GM21576 (cell line): ENCODE data around the gene ONECUT3.
A peak's percentile ranks its signal among the peaks of the same experiment; 100 is the strongest.
"Not testable (repeated sequence)": the region's sequence is repeated elsewhere in the genome, so short reads cannot be mapped to it uniquely, and the experiment has no call there.

ENCODE experiments used
- ATAC-seq: cut with Tn5 transposase; IDR thresholded peaks from one replicate; pipeline ENCODE4 v1.9.1; 2021; ENCODE audit warnings: mild to moderate bottlenecking, moderate library complexity; ENCODE audit not compliant: unreplicated experiment

Gene ONECUT3

DNA sequence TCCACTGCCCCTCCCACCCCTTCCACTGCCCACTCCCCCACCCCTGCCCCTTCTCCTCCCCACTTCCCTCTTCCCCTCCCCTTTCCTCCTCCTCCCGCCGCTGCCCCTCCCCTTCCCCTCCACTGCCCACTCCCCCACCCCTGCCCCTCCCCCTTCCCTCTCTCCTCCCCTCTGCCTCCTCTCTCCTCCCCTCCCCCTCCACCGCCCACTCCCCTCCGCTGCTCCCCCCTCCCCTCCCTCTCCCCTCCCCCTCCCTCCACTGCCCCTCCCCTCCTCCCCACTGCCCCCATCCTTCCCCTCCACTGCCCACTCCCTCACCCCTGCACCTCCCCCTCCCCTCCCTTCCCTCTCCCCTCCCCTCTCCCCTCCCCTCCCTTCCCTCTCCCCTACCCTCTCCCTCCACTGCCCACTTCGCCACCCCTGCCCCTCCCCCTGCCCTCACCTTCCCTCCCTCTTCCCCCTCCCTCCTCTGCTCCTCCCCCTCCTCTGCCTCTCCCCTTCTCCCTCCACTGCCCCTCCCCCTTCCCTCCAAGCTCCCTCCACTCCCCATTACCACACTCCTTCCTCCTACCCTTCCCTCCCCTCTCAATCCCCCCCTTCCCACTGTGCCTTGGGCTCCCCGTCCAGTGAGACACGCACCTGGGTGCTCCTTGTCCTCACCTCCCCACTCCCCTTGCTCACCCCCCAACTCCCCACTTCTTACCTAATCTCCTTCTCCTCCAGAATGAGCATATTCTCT, 36.9 kb downstream of the ONECUT3 start:
- ATAC-seq: no peak

DNA sequence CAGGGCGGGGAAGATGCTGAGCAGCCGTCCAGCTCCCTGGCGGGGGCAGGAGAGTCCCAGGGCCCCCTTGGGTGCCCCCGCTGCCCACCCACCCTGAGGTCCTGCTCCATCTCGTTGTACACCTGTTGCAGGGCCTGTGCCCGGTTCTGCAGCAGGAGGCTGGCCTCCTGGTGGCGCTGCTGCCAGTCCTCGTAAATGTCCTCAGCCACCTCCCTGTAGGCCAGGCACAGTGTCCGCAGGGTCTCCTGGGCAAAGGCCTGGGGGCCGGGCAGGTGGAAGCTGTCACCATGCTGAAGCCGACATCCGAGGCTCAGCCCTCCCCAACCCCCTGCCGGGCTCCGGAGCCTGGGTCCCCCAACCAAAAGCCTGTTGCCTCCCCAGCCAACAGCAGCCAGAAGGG, 38.6 kb downstream of the ONECUT3 start:
- ATAC-seq: no peak

DNA sequence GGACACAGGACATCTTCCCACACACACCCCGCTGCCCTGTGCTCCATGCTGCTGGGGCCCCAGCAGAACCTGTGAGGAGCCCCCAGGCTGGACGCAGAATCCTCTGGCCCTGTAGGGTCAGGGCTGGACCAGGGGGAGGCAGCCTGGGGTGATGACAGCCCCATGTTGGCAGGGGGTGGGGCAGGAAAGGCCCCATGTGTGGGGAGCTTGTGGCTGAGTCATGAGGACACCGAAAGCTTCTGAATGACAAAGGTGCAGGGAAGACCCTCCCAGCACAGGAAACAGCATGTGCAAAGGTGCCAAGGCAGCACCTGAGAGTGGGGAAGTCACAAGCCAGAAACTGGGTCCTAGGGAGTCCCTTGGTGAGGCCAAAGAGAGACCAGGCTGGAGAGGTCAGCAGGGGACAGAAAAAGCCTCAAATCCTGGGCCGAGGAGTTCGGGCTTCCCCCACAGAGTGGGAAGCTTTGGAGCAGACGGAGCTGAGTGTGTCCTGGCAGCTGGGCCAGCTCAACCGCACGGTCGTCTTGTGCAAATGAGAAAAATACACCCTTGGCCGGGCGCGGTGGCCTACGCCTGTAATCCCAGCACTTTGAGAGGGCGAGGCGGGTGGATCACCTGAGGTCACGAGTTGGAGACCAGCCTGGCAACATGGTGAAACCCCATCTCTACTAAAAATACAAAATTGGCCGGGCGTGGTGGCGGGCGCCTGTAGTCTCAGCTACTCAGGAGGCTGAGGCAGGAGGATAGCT, 41.3 kb downstream of the ONECUT3 start:
- ATAC-seq: no peak

DNA sequence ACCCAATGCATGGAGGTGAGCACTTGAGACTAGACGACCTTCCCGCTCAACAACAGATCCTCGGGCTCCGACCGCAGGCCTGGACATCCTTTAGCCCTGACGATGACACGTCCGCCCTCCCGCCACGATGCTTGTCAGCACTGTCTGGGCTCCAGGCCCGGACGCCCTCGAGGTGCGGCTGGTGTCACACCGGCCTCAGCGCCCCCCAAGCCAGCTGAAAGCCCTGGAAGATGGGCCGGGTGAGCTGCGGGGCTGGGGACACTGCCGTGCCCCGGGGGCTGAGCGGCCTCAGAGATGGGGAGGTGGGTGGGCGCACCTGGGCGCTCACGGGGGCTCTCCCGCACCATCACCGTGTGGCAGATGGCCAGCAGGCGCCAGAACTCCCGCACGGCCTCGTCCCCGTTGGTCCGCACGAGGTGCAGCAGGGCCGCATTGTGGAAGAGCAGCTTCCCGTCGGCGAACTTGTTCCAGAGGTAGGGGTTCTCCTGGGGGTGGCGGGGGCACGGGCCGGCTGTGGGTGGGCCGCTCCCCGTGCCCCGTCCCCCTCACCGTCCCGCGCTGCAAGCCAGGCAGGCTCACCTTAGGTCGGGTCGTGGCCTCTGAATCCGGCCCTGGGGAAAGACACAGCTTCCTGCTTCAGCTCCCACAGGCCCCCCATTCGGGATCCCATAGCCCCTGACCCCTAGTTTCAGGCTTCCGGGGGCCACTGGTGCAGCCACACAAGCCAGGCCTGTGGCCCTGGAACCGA, 43.3 kb downstream of the ONECUT3 start:
- no peak for ATAC-seq

GRCh38 chr19:1797313-1797712, 44.0 kb downstream of the ONECUT3 start:
- ATAC-seq: not testable (repeated sequence)

- ATAC-seq: no peak
These were observed 46.5 kb downstream of the ONECUT3 start for GRCh38 chr19:1799695-1800342.

- ATAC-seq: no peak
These were observed 51.6 kb downstream of the ONECUT3 start for GRCh38 chr19:1804858-1805257.

GRCh38 chr19:1805401-1806183, 52.3 kb downstream of the ONECUT3 start:
- no peak for ATAC-seq

GRCh38 chr19:1806184-1807029, 53.1 kb downstream of the ONECUT3 start:
- ATAC-seq: no peak

DNA sequence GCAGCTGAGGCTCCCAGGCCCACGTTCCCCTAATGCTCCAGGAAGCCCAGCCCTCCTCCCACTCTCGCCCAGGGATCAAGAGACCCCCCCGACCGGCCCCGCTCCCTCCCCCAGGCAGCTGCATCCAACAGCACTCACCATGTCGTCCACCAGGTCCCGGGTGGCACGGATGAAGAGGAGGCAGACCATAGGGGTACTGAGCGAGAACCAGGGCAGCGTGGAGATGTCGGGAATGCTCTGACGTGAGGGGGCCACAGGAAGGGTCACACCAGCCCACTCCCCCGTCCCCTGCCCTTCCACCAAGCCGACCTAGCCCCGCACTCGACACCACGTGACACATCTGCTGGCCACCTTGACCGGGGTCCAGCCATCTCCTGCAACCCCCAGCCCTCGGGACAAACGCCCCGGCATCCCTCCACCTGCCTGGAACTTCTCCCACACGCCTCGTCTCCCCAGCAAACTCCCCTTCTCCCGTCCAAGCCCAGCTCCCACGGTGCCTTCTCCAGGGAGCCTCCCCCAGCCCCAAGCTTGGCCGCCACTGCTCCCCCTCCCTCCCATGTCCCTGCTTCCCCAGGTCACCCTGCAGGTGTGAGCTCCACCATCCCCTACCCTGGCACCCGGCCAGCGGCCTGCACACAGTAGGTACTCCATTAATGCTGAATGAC, 53.9 kb downstream of the ONECUT3 start:
- no peak for ATAC-seq

- ATAC-seq: no peak
These were observed 54.5 kb downstream of the ONECUT3 start for GRCh38 chr19:1807695-1808394.

DNA sequence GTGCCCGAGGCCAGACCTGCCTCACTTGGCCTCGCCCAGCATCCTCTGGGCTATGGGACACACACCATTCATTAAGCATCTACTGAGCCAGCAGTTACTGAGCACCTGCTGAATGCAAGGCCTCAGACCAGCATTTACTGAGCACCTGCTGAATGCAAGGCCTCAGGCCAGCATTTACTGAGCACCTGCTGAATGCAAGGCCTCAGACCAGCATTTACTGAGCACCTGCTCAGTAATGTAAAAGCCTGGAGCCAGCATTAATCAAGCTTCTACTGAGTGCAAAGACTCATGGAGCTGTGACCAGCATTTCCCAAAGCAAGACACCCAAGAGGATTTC, 55.1 kb downstream of the ONECUT3 start:
- no peak for ATAC-seq

GRCh38 chr19:1809678-1810077, 56.4 kb downstream of the ONECUT3 start:
- ATAC-seq: no peak

- ATAC-seq: no peak
These were observed 57.3 kb downstream of the ONECUT3 start for GRCh38 chr19:1810439-1811160.

- ATAC-seq: no peak
These were observed 58.2 kb downstream of the ONECUT3 start for GRCh38 chr19:1811472-1811894.

GRCh38 chr19:1811942-1812425, 58.7 kb downstream of the ONECUT3 start, which contains the start of gene ATP8B3:
TSS of gene ATP8B3 (minus strand) at chr19:1812276. CDS start at chr19:1811736, 540 bp downstream.
- ATAC-seq: peak; percentile 12

DNA sequence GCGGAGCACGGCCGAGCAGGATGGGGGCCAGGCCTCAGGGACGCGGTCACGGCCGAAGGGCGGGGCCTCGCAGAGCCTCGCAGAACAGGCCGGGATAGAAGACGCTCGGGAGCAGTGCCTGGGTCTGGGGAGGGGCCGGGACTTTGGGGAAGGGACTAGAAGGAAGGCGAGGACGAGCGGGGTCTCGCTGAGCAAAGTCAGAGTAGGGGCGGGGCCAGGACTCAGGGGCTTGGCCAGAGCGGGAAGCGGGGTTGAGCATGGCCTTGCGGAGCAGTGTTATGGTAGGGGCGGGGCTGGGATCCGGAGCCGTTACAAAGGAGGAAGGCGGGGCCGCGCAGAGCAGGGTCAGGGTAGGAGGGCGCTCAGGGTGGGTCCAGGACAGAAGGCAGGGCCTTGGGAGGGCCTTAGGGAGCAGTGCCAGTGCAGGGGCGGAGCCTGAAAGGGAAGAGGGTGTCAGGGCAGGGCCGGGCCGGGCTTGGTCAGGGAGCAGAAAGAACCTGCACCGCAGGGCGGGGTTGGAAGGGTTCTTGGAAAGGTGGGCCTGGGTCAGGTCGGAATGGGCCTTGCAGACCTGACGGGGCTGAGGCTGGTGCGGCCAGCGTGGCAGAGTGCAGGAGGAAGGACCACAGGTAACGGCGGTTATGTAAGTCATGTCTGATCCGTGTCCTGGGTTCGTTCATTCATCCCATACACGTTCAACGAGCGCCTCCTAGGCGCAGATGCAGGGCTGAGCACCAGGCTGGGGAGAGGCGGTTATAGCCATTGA, 59.3 kb downstream of the ONECUT3 start:
- ATAC-seq: peak; percentile 67
